Esophagus (tissue), 2 donors: ENCODE data around the gene DNAJB6. TPM values are rescaled to one million over a fixed set of nuclear protein-coding genes. Genes with fewer than 3 reads are reported as not detected.

Source experiments
- H3K27ac ChIP-seq, 2 donors: one replicate each; pipeline ENCODE4 v1.5.1; 2013; ENCODE audit warnings: low read depth in 2 of 2, mild to moderate bottlenecking in 2 of 2, inconsistent platforms in 1 of 2, low read length in 1 of 2, moderate library complexity in 1 of 2
- H3K27me3 ChIP-seq, 2 donors: one replicate each; pipeline ENCODE4 v1.6.1; 2013; ENCODE audit warnings: low read length in 2 of 2, control low read depth in 1 of 2, mild to moderate bottlenecking in 1 of 2; ENCODE audit not compliant: insufficient read depth in 2 of 2, control insufficient read depth in 1 of 2
- H3K36me3 ChIP-seq, 2 donors: one replicate each; pipeline ENCODE4 v1.6.1; 2013; ENCODE audit warnings: low read length in 1 of 2; ENCODE audit not compliant: control insufficient read depth in 2 of 2, insufficient read depth in 2 of 2
- H3K4me1 ChIP-seq, 2 donors: one replicate each; pipeline ENCODE4 v1.6.1; 2013; ENCODE audit warnings: low read length in 1 of 2; ENCODE audit not compliant: control insufficient read depth in 2 of 2, insufficient read depth in 2 of 2
- H3K4me3 ChIP-seq, 2 donors: one replicate each; pipeline ENCODE4 v1.5.1; 2013; ENCODE audit warnings: low read length in 2 of 2, mild to moderate bottlenecking in 2 of 2, low read depth in 1 of 2, moderate library complexity in 1 of 2
- H3K9me3 ChIP-seq, 2 donors: one replicate each; pipeline ENCODE4 v1.6.1; 2013; ENCODE audit warnings: mild to moderate bottlenecking in 2 of 2, low read depth in 1 of 2, low read length in 1 of 2, moderate library complexity in 1 of 2; ENCODE audit not compliant: control insufficient read depth in 2 of 2, insufficient read depth in 1 of 2
- WGBS, 2 donors: extraction: QIAGEN DNeasy Blood & Tissue Kit; methylation state at CpG; one replicate each; pipeline ENCODE4 v1.1.7; 2013; 5-methylcytosine and 5-hydroxymethylcytosine counted together
- polyA plus RNA-seq, 2 donors: library from polyadenylated mRNA; stranded (reverse); fragments of 200-250 nt; gene quantifications; one replicate each; pipeline ENCODE4 v1.2.3, GENCODE V29; 2013
- donor health status: healthy with polysubstance abuse.
- donor health status: Bipolar disorder and iron deficiency.

DNAJB6 gene
- polyA plus RNA-seq, 2 donors: 96.0 to 118 TPM

- peaks cover 0 to 18% of the 10 kb centered on the region in 2 donors for H3K4me1 ChIP-seq
Observed at GRCh38 chr7:157299613-157300368, 37.0 kb upstream of the DNAJB6 start.

GRCh38 chr7:157300369-157300825, 36.4 kb upstream of the DNAJB6 start:
- Histone ChIP-seq H3K4me1 (peaks cover 0 to 18% of the 10 kb centered on the region in 2 donors), H3K27ac (peak overlapping the region; percentile 55 to 67), H3K36me3 (no peaks in the 10 kb centered on the region), H3K4me3 (no peak overlapping the region), H3K27me3 (no peaks in the 10 kb centered on the region), H3K9me3 (no peaks in the 10 kb centered on the region)
- WGBS, 2 donors: 75 to 78% methylated on average over 28 to 29 of the region's 29 CpGs

More at GRCh38 chr7:157299613-157300368, 37.0 kb upstream of the DNAJB6 start:
- Histone ChIP-seq H3K27me3 (no peaks in the 10 kb centered on the region), H3K27ac (peak overlapping the region; percentile 72 to 85), H3K36me3 (no peaks in the 10 kb centered on the region), H3K4me3 (peak overlapping the region in 1 of 2 donors; percentile 22), H3K9me3 (no peaks in the 10 kb centered on the region)
- 48 to 65% methylated on average over 37 of the region's 37 CpGs for WGBS, 2 donors

GRCh38 chr7:157301610-157302120, 35.1 kb upstream of the DNAJB6 start:
- Histone ChIP-seq H3K27me3 (no peaks in the 10 kb centered on the region), H3K27ac (peak overlapping the region in 1 of 2 donors; percentile 63), H3K4me1 (peaks cover 0 to 18% of the 10 kb centered on the region in 2 donors), H3K4me3 (no peak overlapping the region), H3K9me3 (no peaks in the 10 kb centered on the region), H3K36me3 (no peaks in the 10 kb centered on the region)
- 80 to 81% methylated on average over 10 of the region's 10 CpGs for WGBS, 2 donors

DNA sequence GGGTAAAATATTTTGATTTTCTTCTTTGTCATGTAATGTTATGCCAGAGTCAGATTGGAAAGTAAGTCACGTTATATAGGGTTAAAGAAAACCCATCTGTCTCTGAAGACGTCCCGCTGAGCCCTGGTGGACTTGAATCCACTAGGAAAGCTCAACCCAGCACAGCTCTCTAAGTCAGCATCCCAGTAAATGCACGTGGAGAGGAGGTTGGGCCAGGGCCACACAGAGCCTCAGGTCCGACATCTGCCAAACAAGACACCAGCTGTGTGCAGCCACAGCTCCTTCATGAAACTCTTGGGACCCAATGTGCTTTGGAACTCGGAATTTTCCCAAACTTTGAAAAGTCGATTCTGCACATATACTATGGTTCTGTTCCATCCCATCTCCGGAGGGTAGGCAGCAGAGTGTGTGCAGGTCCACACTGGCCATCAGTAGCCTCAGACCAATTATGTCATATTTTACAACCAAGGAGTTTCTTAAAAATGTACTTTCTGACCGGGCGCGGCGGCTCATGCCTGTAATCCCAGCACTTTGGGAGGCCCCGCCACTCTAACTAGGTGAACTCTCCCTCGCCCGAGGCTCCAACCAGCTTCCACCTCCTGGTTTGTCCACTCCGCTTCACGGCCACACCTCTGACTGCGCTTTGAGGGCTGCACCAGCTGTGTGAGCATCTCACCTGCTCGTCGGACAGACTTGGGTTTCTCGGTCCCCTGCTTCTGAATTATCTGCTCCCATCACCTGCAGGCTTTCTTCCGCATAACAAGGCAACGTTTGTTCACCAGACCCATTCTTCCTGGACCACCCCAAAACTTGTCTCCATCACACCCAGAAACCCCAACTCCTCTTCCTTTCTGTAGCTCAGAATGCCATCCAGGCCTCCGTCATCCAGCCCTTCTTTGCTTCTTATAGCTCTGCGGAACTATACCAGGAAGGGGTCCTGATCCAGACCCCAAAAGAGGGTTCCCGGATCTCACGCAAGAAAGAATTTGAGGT, 29.7 kb upstream of the DNAJB6 start:
- no peak overlapping the region for H3K4me3 ChIP-seq
- H3K27me3 ChIP-seq: no peaks in the 10 kb centered on the region
- H3K27ac ChIP-seq: no peak overlapping the region
- 84 to 85% methylated on average over 27 of the region's 27 CpGs for WGBS, 2 donors
- H3K9me3 ChIP-seq: no peaks in the 10 kb centered on the region
- peaks cover 0 to 6% of the 10 kb centered on the region in 2 donors for H3K4me1 ChIP-seq
- H3K36me3 ChIP-seq: no peaks in the 10 kb centered on the region

GRCh38 chr7:157309988-157310668, 26.7 kb upstream of the DNAJB6 start:
- Histone ChIP-seq H3K9me3 (no peaks in the 10 kb centered on the region), H3K4me1 (peaks cover 0 to 6% of the 10 kb centered on the region in 2 donors), H3K36me3 (no peaks in the 10 kb centered on the region), H3K27ac (no peak overlapping the region), H3K4me3 (no peak overlapping the region), H3K27me3 (no peaks in the 10 kb centered on the region)
- WGBS, 2 donors: 65% methylated on average over 10 of the region's 10 CpGs

DNA sequence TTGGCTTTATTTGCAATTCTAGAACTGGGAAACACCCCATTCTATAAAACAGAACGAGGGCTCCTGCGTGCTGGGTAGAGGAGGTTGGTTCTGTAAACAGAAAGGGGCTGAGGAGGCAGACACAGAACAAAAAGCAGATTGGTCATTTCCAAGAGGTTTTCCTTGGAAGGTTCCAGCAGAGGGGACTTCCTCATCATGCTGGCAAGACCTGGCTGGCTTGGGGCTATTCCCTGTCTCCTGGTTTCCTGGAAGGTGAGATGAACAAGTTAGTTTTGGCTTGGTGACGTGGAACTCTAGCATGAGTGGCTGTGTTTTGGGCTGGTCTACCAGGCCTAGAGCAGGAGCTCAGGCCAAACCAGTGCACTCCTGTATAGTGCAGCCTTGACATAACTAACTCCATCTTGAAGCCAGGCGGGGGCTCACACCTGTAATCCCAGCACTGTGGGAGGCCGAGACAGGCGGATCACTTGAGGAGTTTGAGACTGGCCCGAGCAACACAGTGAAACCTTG, 26.1 kb upstream of the DNAJB6 start:
- H3K27me3 ChIP-seq: no peaks in the 10 kb centered on the region

GRCh38 chr7:157312941-157313340, 23.9 kb upstream of the DNAJB6 start:
- WGBS, 2 donors: 81 to 82% methylated on average over 7 of the region's 7 CpGs
- H3K9me3 ChIP-seq: no peaks in the 10 kb centered on the region
- no peak overlapping the region for H3K4me3 ChIP-seq
- no peaks in the 10 kb centered on the region for H3K27me3 ChIP-seq
- H3K27ac ChIP-seq: no peak overlapping the region
- H3K4me1 ChIP-seq: peaks cover 0 to 6% of the 10 kb centered on the region in 2 donors
- H3K36me3 ChIP-seq: no peaks in the 10 kb centered on the region

More for the DNA sequence above, 26.1 kb upstream of the DNAJB6 start:
- H3K9me3 ChIP-seq: no peaks in the 10 kb centered on the region
- peaks cover 0 to 6% of the 10 kb centered on the region in 2 donors for H3K4me1 ChIP-seq
- no peaks in the 10 kb centered on the region for H3K36me3 ChIP-seq
- H3K27ac ChIP-seq: no peak overlapping the region
- 72 to 75% methylated on average over 7 of the region's 7 CpGs for WGBS, 2 donors
- no peak overlapping the region for H3K4me3 ChIP-seq

- H3K36me3 ChIP-seq: no peaks in the 10 kb centered on the region
- peaks cover 0 to 6% of the 10 kb centered on the region in 2 donors for H3K4me1 ChIP-seq
- no peaks in the 10 kb centered on the region for H3K27me3 ChIP-seq
- WGBS, 2 donors: 92 to 93% methylated on average over 15 of the region's 15 CpGs
- no peaks in the 10 kb centered on the region for H3K9me3 ChIP-seq
- no peak overlapping the region for H3K4me3 ChIP-seq
- no peak overlapping the region for H3K27ac ChIP-seq
Observed at GRCh38 chr7:157313645-157314044, 23.2 kb upstream of the DNAJB6 start.
